Measurements from ENCODE around the gene PNMA8C.

DNA sequence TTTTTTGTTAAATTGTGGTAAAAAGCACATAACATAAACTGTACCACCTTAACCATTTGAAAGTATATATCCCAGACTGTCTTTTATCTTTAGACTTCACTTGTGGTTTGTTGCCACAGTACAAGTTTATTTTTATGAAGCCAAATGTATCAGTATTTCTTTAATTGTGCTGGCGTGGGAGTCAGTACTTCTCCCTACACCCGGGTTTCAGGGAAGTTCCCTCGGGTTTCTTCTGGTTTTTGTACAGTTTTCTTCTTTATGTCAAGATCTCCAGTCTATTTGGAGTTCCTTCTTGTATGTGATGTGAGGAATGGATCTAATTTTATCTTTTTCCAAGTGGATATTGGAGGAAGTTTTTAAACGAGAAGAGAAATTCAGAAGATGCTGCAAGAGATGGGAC is 35.9 kb downstream of the PNMA8C start:
- TF ChIP-seq CTCF (conservative IDR thresholded peaks at IDR 0.05 in 1 of 2, IDR thresholded peaks at IDR 0.05 in 1 of 2; ENCODE audit: extremely low read depth in 1 of 2, insufficient read depth in 1 of 2, low read depth in 1 of 2, low read length in 2 of 2) (no peak), EZH2 (IDR thresholded peaks at IDR 0.05; ENCODE audit: borderline replicate concordance, low read length) (no peak)

All from mammary epithelial cell (primary cell).